Activated CD8-positive, alpha-beta memory T cell treated with anti-CD3 and anti-CD28 coated beads for 36 hours (primary cell): Measurements from ENCODE around the gene OR5H14. TPM values are rescaled to one million over a fixed set of nuclear protein-coding genes. Genes with fewer than 3 reads are reported as not detected.
"Not testable (repeated sequence)": the region's sequence is repeated elsewhere in the genome, so short reads cannot be mapped to it uniquely, and the experiment has no call there.

Source experiments
- CTCF ChIA-PET: fragments of 350-600 bp; sonication (Branson Sonifier 250); formaldehyde crosslinking; loops from one replicate; lab custom pipeline; 2021; ENCODE audit warnings: antibody characterized with exemption; lab: Charles Lee
- POLR2A ChIA-PET: fragments of 350-600 bp; sonication (Branson Sonifier 250); formaldehyde crosslinking; loops from one replicate; lab custom pipeline; 2021; ENCODE audit warnings: antibody characterized with exemption; lab: Charles Lee
- total RNA-seq, 2 experiments: library from RNA; stranded (reverse); gene quantifications; one replicate each; pipeline ENCODE4 v1.2.3, GENCODE V29; 2021

OR5H14 gene
- total RNA-seq, 2 experiments from 2014 or later, result not detected

DNA sequence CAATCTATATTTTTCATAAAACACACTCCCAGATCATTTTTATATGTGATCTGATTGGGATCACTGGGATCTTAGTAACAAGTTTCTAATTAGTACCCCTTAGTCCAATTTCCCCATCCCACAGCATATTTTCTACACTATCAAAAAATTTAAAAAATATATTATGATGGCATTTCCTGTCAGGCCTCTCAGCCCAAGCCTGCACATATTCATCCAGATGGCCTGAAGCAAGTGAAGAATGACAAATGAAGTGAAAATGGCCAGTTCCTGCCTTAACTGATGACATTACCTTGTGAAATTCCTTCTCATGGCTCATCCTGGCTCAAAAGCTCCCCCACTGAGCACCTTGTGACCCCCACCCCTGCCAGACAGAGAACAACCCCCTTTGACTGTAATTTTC, 43.6 kb downstream of the OR5H14 start:
- POLR2A ChIA-PET, CTCF ChIA-PET: not testable (repeated sequence)

DNA sequence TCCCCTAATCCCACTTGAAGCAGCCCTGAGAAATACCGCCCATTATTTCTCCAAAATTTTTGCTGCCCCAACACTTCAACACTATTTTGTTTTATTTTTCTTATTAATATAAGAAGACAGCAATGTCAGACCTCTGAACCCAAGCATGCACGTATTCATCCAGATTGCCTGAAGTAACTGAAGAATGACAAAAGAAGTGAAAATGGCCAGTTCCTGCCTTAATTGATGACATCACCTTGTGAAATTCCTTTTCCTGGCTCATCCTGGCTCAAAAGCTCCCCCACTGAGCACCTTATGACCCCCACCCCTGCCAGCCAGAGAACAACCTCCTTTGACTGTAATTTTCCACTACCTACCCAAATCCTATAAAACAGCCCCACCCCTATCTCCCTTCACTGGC, 49.0 kb downstream of the OR5H14 start:
- CTCF ChIA-PET, result interaction anchor here (0.6 kb wide), 1 partner anchor 1286 kb away, joined by 3 read pairs; no protein-coding TSS in a partner anchor
- POLR2A ChIA-PET, result not testable (repeated sequence)

DNA sequence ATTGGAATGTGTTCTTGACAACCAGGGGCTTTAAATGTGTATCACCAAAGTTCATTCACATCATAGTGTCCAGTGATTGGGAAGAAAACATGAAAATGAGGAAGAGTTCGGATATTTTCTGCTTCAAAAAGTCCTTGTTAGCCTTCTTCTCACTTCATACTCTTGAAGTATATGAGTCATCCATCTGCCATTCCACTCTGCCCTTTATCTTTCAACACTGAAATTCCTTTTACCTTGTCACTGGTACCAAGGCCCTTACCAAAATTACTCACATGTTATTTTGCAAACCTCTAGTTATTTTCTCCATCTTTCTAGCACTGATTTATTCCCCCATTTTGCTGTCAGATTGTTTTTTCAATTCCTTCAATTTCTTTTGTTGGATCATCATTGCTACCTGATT, 51.7 kb downstream of the OR5H14 start:
- ChIA-PET CTCF (no interaction called here), POLR2A (no interaction called here)

Other genes starting within 250 kb of the OR5H14 start
- gene RIOX2, start 175.0 kb upstream of the OR5H14 start, total RNA-seq, result 10 to 100 TPM; 66.2 to 68.5 TPM
- gene GABRR3, start 112.2 kb upstream of the OR5H14 start, total RNA-seq, result not detected
- gene OR5AC2, start 60.3 kb upstream of the OR5H14 start, total RNA-seq, result not detected
- not detected for gene OR5H1, start 16.8 kb upstream of the OR5H14 start, total RNA-seq
- gene OR5H15, start 19.2 kb downstream of the OR5H14 start, total RNA-seq, result not detected
- gene OR5H6, start 116.8 kb downstream of the OR5H14 start, total RNA-seq, result not detected
- not detected for gene OR5H2, start 135.0 kb downstream of the OR5H14 start, total RNA-seq
- gene OR5K4, start 206.4 kb downstream of the OR5H14 start, total RNA-seq, result not detected
- gene OR5K3, start 243.2 kb downstream of the OR5H14 start, total RNA-seq, result not detected